HUES6 (cell line): ENCODE measurements around the gene PDSS2.
"Not testable (repeated sequence)": the region's sequence is repeated elsewhere in the genome, so short reads cannot be mapped to it uniquely, and the experiment has no call there.

ENCODE experiments used
- H3K27ac ChIP-seq: 2 replicates; pipeline ENCODE4 v1.7.0; 2013; ENCODE audit warnings: low read depth, mild to moderate bottlenecking, low read length, inconsistent platforms
- H3K27me3 ChIP-seq: 2 replicates; pipeline ENCODE4 v1.6.1; 2013; ENCODE audit warnings: low read length; ENCODE audit not compliant: control insufficient read depth, insufficient read depth
- H3K36me3 ChIP-seq: 2 replicates; pipeline ENCODE4 v1.6.1; 2013; ENCODE audit warnings: low read length; ENCODE audit not compliant: control insufficient read depth, insufficient read depth
- H3K4me1 ChIP-seq: 2 replicates; pipeline ENCODE4 v1.6.1; 2013; ENCODE audit warnings: low read length; ENCODE audit not compliant: control insufficient read depth, insufficient read depth
- H3K4me3 ChIP-seq: 2 replicates; pipeline ENCODE4 v1.5.1; 2013; ENCODE audit warnings: low read depth, low read length
- H3K9ac ChIP-seq: one replicate; pipeline ENCODE4 v1.6.1; 2013; ENCODE audit warnings: mild to moderate bottlenecking, low read length
- H3K9me3 ChIP-seq: 2 replicates; pipeline ENCODE4 v1.6.1; 2013; ENCODE audit warnings: low read depth, low read length; ENCODE audit not compliant: control insufficient read depth, insufficient read depth

Gene PDSS2

GRCh38 chr6:107437691-107438090 lies 21.7 kb downstream of the PDSS2 start:
- H3K4me1 ChIP-seq = no peaks in the 10 kb centered on the region
- no peaks in the 10 kb centered on the region for H3K36me3 ChIP-seq
- no peak overlapping the region for H3K9ac ChIP-seq
- H3K9me3 ChIP-seq = no peaks in the 10 kb centered on the region
- no peaks in the 10 kb centered on the region for H3K27me3 ChIP-seq
- H3K4me3 ChIP-seq = no peak overlapping the region
- H3K27ac ChIP-seq = no peak overlapping the region

GRCh38 chr6:107436881-107437280 lies 22.5 kb downstream of the PDSS2 start:
- Histone ChIP-seq H3K27me3 (no peaks in the 10 kb centered on the region), H3K9ac (no peak overlapping the region), H3K4me1 (no peaks in the 10 kb centered on the region), H3K4me3 (no peak overlapping the region), H3K27ac (no peak overlapping the region), H3K36me3 (no peaks in the 10 kb centered on the region), H3K9me3 (no peaks in the 10 kb centered on the region)

GRCh38 chr6:107435798-107436197 lies 23.6 kb downstream of the PDSS2 start:
- H3K36me3 ChIP-seq = no peaks in the 10 kb centered on the region

GRCh38 chr6:107434812-107435211 lies 24.6 kb downstream of the PDSS2 start:
- H3K9ac ChIP-seq = no peak overlapping the region
- H3K4me3 ChIP-seq = no peak overlapping the region
- H3K27me3 ChIP-seq = no peaks in the 10 kb centered on the region
- H3K4me1 ChIP-seq = no peaks in the 10 kb centered on the region
- H3K36me3 ChIP-seq = no peaks in the 10 kb centered on the region
- H3K9me3 ChIP-seq = peaks cover 4% of the 10 kb centered on the region; the same call in 1 of the 2 replicates
- no peak overlapping the region for H3K27ac ChIP-seq

More at GRCh38 chr6:107435798-107436197, 23.6 kb downstream of the PDSS2 start:
- H3K4me1 ChIP-seq = no peaks in the 10 kb centered on the region
- no peak overlapping the region for H3K27ac ChIP-seq
- H3K9ac ChIP-seq = no peak overlapping the region
- no peaks in the 10 kb centered on the region for H3K9me3 ChIP-seq
- no peak overlapping the region for H3K4me3 ChIP-seq
- no peaks in the 10 kb centered on the region for H3K27me3 ChIP-seq

- peaks cover 42% of the 10 kb centered on the region for H3K9me3 ChIP-seq
- H3K27ac ChIP-seq = not testable (repeated sequence)
Observed at GRCh38 chr6:107425951-107426350, 33.4 kb downstream of the PDSS2 start.

GRCh38 chr6:107423474-107423990 lies 35.8 kb downstream of the PDSS2 start:
- Histone ChIP-seq H3K9me3 (peaks cover 31% of the 10 kb centered on the region), H3K36me3 (no peaks in the 10 kb centered on the region), H3K27ac (no peak overlapping the region), H3K4me1 (no peaks in the 10 kb centered on the region), H3K27me3 (no peaks in the 10 kb centered on the region), H3K9ac (no peak overlapping the region), H3K4me3 (no peak overlapping the region)

More at GRCh38 chr6:107425951-107426350, 33.4 kb downstream of the PDSS2 start:
- H3K27me3 ChIP-seq, H3K4me3 ChIP-seq, H3K9ac ChIP-seq, H3K36me3 ChIP-seq, H3K4me1 ChIP-seq: not testable (repeated sequence)

GRCh38 chr6:107421696-107422256 lies 37.6 kb downstream of the PDSS2 start:
- H3K36me3 ChIP-seq = no peaks in the 10 kb centered on the region
- no peaks in the 10 kb centered on the region for H3K4me1 ChIP-seq
- no peaks in the 10 kb centered on the region for H3K27me3 ChIP-seq
- H3K9ac ChIP-seq = no peak overlapping the region
- peaks cover 20% of the 10 kb centered on the region for H3K9me3 ChIP-seq
- no peak overlapping the region for H3K4me3 ChIP-seq
- no peak overlapping the region for H3K27ac ChIP-seq

- Histone ChIP-seq H3K36me3 (no peaks in the 10 kb centered on the region), H3K4me3 (no peak overlapping the region), H3K4me1 (peaks cover 10% of the 10 kb centered on the region; the same call in 1 of the 2 replicates), H3K9me3 (peaks cover 5% of the 10 kb centered on the region), H3K9ac (no peak overlapping the region), H3K27ac (no peak overlapping the region), H3K27me3 (no peaks in the 10 kb centered on the region)
Observed at GRCh38 chr6:107419733-107420132, 39.6 kb downstream of the PDSS2 start.

GRCh38 chr6:107418118-107418517 lies 41.2 kb downstream of the PDSS2 start:
- H3K9ac ChIP-seq = no peak overlapping the region
- no peaks in the 10 kb centered on the region for H3K9me3 ChIP-seq
- peaks cover 19% of the 10 kb centered on the region; the same call in 1 of the 2 replicates for H3K4me1 ChIP-seq
- H3K36me3 ChIP-seq = no peaks in the 10 kb centered on the region
- H3K27ac ChIP-seq = no peak overlapping the region
- no peaks in the 10 kb centered on the region for H3K27me3 ChIP-seq
- no peak overlapping the region for H3K4me3 ChIP-seq

GRCh38 chr6:107416145-107416544 lies 43.2 kb downstream of the PDSS2 start:
- Histone ChIP-seq H3K9ac (no peak overlapping the region), H3K4me3 (no peak overlapping the region), H3K36me3 (no peaks in the 10 kb centered on the region), H3K27me3 (no peaks in the 10 kb centered on the region), H3K27ac (no peak overlapping the region), H3K4me1 (peaks cover 19% of the 10 kb centered on the region; the same call in 1 of the 2 replicates), H3K9me3 (no peaks in the 10 kb centered on the region)

- Histone ChIP-seq H3K27ac (no peak overlapping the region), H3K4me1 (peaks cover 29% of the 10 kb centered on the region; the same call in 1 of the 2 replicates)
Observed at GRCh38 chr6:107413966-107414645, 45.3 kb downstream of the PDSS2 start.

More at GRCh38 chr6:107413966-107414645, 45.3 kb downstream of the PDSS2 start:
- Histone ChIP-seq H3K4me3 (no peak overlapping the region), H3K9ac (no peak overlapping the region), H3K36me3 (no peaks in the 10 kb centered on the region), H3K27me3 (no peaks in the 10 kb centered on the region), H3K9me3 (no peaks in the 10 kb centered on the region)
